K562 (cell line): ENCODE measurements around the gene DCHS2. TPM values are rescaled to one million over a fixed set of nuclear protein-coding genes. Genes with fewer than 3 reads are reported as not detected.
A peak's percentile ranks its signal among the peaks of the same experiment; 100 is the strongest.

Experiments
- ATAC-seq: fragments of 200-7000 bp; cut with Tn5 transposase; 3 replicates; pipeline ENCODE4 v1.9.1; 2020; ENCODE audit warnings: moderate library complexity
- BruUV-seq: library from RNA; stranded (reverse); fragments of 400-500 nt; replicated peaks from 2 replicates; lab custom pipeline; 2021; lab: Mats Ljungman, UMichigan
- CTCF ChIA-PET: fragments of 300-600 bp; formaldehyde crosslinking; extraction: SDS; loops from one replicate; lab custom pipeline; 2021; ENCODE audit warnings: low intra/inter-chr PET ratio; lab: Yijun Ruan, JAX
- POLR2A ChIA-PET: fragments of 300-600, 350-650 bp; sonication (Branson Sonifier 250); formaldehyde crosslinking; extraction: SDS; loops from one replicate; lab custom pipeline; 2021; ENCODE audit warnings: antibody characterized with exemption, inconsistent platforms; lab: Yijun Ruan, JAX
- DNase-seq, 4 experiments: peaks; one replicate each; pipeline versions ENCODE4 v3.0.0 to v3.0.0-alpha.2; 2011 to 2018; ENCODE audit warnings: low spot score in 3 of 4, mixed read lengths in 3 of 4; ENCODE audit errors: extremely low read depth in 1 of 4
- FAIRE-seq: peaks from 2 replicates; lab custom pipeline; 2011; peaks lifted over from hg19 to GRCh38; lab: Jason Lieb, UNC
- H2AFZ ChIP-seq: 2 replicates; pipeline ENCODE4 v1.6.0; 2011; ENCODE audit warnings: low read depth, low read length, control low read depth, inconsistent platforms
- H3K27ac ChIP-seq: fragments of 200-600 bp; 3 replicates; pipeline ENCODE4 v1.8.0; 2011; ENCODE audit warnings: low read depth, mild to moderate bottlenecking, control low read depth, inconsistent platforms, low read length, moderate library complexity, mixed read lengths; ENCODE audit errors: extremely low read depth
- H3K27me3 ChIP-seq, 2 experiments: fragments of 300-600 bp in 1 of 2; 2 replicates in 1 of 2; 3 replicates in 1 of 2; pipeline versions ENCODE4 v1.6.0 to v1.8.0; 2011; ENCODE audit warnings: inconsistent platforms in 2 of 2, low read length in 2 of 2, mild to moderate bottlenecking in 1 of 2, mixed read lengths in 1 of 2, moderate library complexity in 1 of 2; ENCODE audit not compliant: control insufficient read depth in 2 of 2, insufficient read depth in 2 of 2
- H3K36me3 ChIP-seq: fragments of 300-600 bp; 3 replicates; pipeline ENCODE4 v1.8.0; 2011; ENCODE audit warnings: mild to moderate bottlenecking, low read length, inconsistent platforms; ENCODE audit not compliant: control insufficient read depth, insufficient read depth
- H3K4me1 ChIP-seq, 2 experiments: fragments of 200-600 bp in 1 of 2; replicated peaks in 1 of 2; 2 replicates in 1 of 2; 3 replicates in 1 of 2; pipeline versions ENCODE4 v1.5.1 to v1.8.0; 2011; ENCODE audit warnings: inconsistent platforms in 2 of 2, low read length in 2 of 2, mild to moderate bottlenecking in 1 of 2, mixed read lengths in 1 of 2, moderate library complexity in 1 of 2; ENCODE audit not compliant: control insufficient read depth in 2 of 2, insufficient read depth in 2 of 2
- H3K4me2 ChIP-seq: 2 replicates; pipeline ENCODE4 v1.6.1; 2011; ENCODE audit warnings: low read length, control low read depth, inconsistent platforms, mixed read lengths; ENCODE audit not compliant: insufficient read depth
- H3K4me3 ChIP-seq: fragments of 200-600 bp; sonication (generic), shearing (Covaris generic); 2 replicates; pipeline ENCODE4 v1.5.1; 2016; ENCODE audit warnings: control low read depth, inconsistent platforms
- H3K79me2 ChIP-seq: fragments of 200-600 bp; 3 replicates; pipeline ENCODE4 v1.8.0; 2011; ENCODE audit warnings: low read length, inconsistent platforms; ENCODE audit not compliant: control insufficient read depth, insufficient read depth
- H3K9ac ChIP-seq, 2 experiments: 2 replicates each; pipeline versions ENCODE4 v1.6.0 to v1.6.1; 2011; ENCODE audit warnings: low read depth in 2 of 2, low read length in 2 of 2, control low read depth in 1 of 2, inconsistent platforms in 1 of 2, mild to moderate bottlenecking in 1 of 2, mixed read lengths in 1 of 2; ENCODE audit not compliant: insufficient read depth in 1 of 2
- H3K9me1 ChIP-seq: one replicate; pipeline ENCODE4 v1.6.0; 2011; ENCODE audit warnings: inconsistent platforms, mild to moderate bottlenecking, low read length, moderate library complexity; ENCODE audit not compliant: control insufficient read depth, insufficient read depth
- H3K9me3 ChIP-seq: replicated peaks from 2 replicates; pipeline ENCODE4 v1.5.1; 2011; ENCODE audit warnings: low read depth, low read length, inconsistent platforms; ENCODE audit not compliant: control insufficient read depth, insufficient read depth
- H4K20me1 ChIP-seq: replicated peaks from 2 replicates; pipeline ENCODE4 v1.6.1; 2011; ENCODE audit warnings: low read length, inconsistent platforms, mixed read lengths; ENCODE audit not compliant: control insufficient read depth, insufficient read depth
- ASH1L ChIP-seq: fragments of 450-650 bp; IDR thresholded peaks from 2 replicates; pipeline ENCODE4 v1.6.1; 2018; ENCODE audit warnings: borderline replicate concordance, mild to moderate bottlenecking, low read depth; ENCODE audit not compliant: partially characterized antibody
- BDP1 ChIP-seq: IDR thresholded peaks from 3 replicates; pipeline ENCODE4 v1.6.1; 2011; ENCODE audit not compliant: insufficient read length, insufficient read depth
- FOXA1 ChIP-seq: fragments of 450-650 bp; IDR thresholded peaks from 2 replicates; pipeline ENCODE4 v1.6.1; 2016; ENCODE audit warnings: mild to moderate bottlenecking, borderline replicate concordance
- HEY1 ChIP-seq: fragments of 250-450 bp; sonication (Bioruptor Pico); IDR thresholded peaks from 2 replicates; pipeline ENCODE4 v1.5.0; 2020; ENCODE audit warnings: mild to moderate bottlenecking, moderate library complexity, borderline replicate concordance
- POU5F1 ChIP-seq: fragments of 150-350 bp; IDR thresholded peaks from 2 replicates; pipeline ENCODE4 v1.6.1; 2014; ENCODE audit warnings: borderline replicate concordance, low read length, low read depth, mild to moderate bottlenecking; ENCODE audit not compliant: partially characterized antibody
- RBM39 ChIP-seq: fragments of 200-400 bp; formaldehyde crosslinking; optimal IDR thresholded peaks from 2 replicates; pipeline ENCODE3; 2018; ENCODE audit warnings: low read depth, low read length
- TAL1 ChIP-seq: fragments of 450-650 bp; IDR thresholded peaks from 2 replicates; pipeline ENCODE4 v1.6.1; 2016; ENCODE audit warnings: mild to moderate bottlenecking
- TCF3 ChIP-seq: sonication (generic); formaldehyde crosslinking; IDR thresholded peaks from 2 replicates; pipeline ENCODE4 v1.4.0; 2020; ENCODE audit warnings: mild to moderate bottlenecking, missing genetic modification reagents
- ZNF586 ChIP-seq: fragments of 450-650 bp; formaldehyde crosslinking; conservative IDR thresholded peaks from 2 replicates; pipeline ENCODE4 v1.4.0; 2020; ENCODE audit warnings: mild to moderate bottlenecking, moderate library complexity
- ZNF76 ChIP-seq: fragments of 250-450 bp; sonication (Bioruptor Pico); IDR thresholded peaks from 2 replicates; pipeline ENCODE4 v1.4.0; 2020; ENCODE audit warnings: mild to moderate bottlenecking, moderate library complexity, borderline replicate concordance
- WGBS: fragments of 100-300 bp; shearing (Covaris generic); methylation state at CpG from one replicate; pipeline ENCODE4 v1.1.6; 2016; ENCODE audit warnings: low coverage, mixed read lengths; ENCODE audit not compliant: insufficient coverage; ENCODE audit errors: missing lambda C conversion rate; 5-methylcytosine and 5-hydroxymethylcytosine counted together
- in situ Hi-C: fragments of 300-500 bp; cut with MboI; formaldehyde crosslinking; loops from 4 replicates; pipeline ENCODE4 v1.15.0; 2018; ENCODE audit warnings: inconsistent platforms, mixed read lengths
- intact Hi-C: fragments of 100-400 bp; cut with micrococcal nuclease; formaldehyde crosslinking; loops from 2 replicates; pipeline ENCODE4 v1.14.2; 2022
- polyA plus RNA-seq, 8 experiments: library from polyadenylated mRNA; depleted of rRNA in 4 of 8; stranded (reverse) in 5 of 8; unstranded in 3 of 8; fragments of >200 nt; fragmentation: Nextera tagmentation in 2 of 8; fragmentation: Illumina TruSeq in 1 of 8; extraction: Ambion mirVana in 2 of 8; extraction: Trizol in 1 of 8; gene quantifications; 2 replicates each; pipeline versions ENCODE4 v1.2.1 to v1.2.3, GENCODE V29; 2011 to 2014; ENCODE audit warnings: inconsistent platforms in 1 of 8, missing spikeins in 1 of 8
- total RNA-seq, 7 experiments: library from RNA; depleted of rRNA in 6 of 7; stranded (reverse); fragments of >200 nt in 6 of 7; fragmentation: Illumina TruSeq in 2 of 7; extraction: Trizol in 2 of 7; gene quantifications; 2 replicates each; pipeline versions ENCODE4 v1.2.1 to v1.2.3, GENCODE V29; 2011 to 2021; ENCODE audit warnings: low replicate concordance in 1 of 7
- TF ChIP-seq, protein P1 (sequence below): sonication (generic); formaldehyde crosslinking; IDR thresholded peaks from 2 replicates; pipeline ENCODE4 v1.8.1; 2023; ENCODE audit warnings: mild to moderate bottlenecking, missing genetic modification reagents
- TF ChIP-seq, protein P2 (sequence below): fragments of 450-650 bp; IDR thresholded peaks from 2 replicates; pipeline ENCODE4 v1.6.1; 2016; ENCODE audit warnings: mild to moderate bottlenecking

The DCHS2 gene
- total and polyA plus RNA-seq, 9 of the 15 experiments (the other 6 are each of a cell fraction or from before 2014, with no cell fraction given): 0.49 to 7.1 (median 5.3) TPM

DNA sequence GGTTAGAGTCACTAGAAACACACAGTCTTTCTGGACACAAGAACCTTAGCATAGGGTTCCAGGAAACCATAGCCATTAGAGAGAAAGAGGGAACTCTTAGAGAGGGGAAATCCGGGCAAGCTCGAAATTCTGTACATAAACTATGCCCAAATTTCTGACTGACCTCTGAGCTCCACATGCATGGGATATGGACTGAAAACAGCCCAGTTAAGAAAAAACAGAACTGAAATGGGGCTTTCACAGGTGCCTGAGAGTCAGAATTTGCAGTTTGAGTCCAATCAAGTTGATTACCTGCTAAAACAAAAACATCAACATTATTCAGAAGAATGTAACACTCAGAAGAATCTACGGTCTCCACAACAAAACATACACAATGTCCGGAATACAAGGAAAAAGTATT, 13.1 kb downstream of the DCHS2 start (continued):
- TF ChIP-seq ZNF76 (CRISPR knock-in tag) (no peak), HEY1 (CRISPR knock-in tag) (no peak), RBM39 (no peak), BDP1 (no peak), TCF3 (CRISPR knock-in tag) (no peak), ASH1L (no peak)
- TF ChIP-seq, protein P1, sequence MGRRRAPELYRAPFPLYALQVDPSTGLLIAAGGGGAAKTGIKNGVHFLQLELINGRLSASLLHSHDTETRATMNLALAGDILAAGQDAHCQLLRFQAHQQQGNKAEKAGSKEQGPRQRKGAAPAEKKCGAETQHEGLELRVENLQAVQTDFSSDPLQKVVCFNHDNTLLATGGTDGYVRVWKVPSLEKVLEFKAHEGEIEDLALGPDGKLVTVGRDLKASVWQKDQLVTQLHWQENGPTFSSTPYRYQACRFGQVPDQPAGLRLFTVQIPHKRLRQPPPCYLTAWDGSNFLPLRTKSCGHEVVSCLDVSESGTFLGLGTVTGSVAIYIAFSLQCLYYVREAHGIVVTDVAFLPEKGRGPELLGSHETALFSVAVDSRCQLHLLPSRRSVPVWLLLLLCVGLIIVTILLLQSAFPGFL (CRISPR knock-in tag): no peak

DNA sequence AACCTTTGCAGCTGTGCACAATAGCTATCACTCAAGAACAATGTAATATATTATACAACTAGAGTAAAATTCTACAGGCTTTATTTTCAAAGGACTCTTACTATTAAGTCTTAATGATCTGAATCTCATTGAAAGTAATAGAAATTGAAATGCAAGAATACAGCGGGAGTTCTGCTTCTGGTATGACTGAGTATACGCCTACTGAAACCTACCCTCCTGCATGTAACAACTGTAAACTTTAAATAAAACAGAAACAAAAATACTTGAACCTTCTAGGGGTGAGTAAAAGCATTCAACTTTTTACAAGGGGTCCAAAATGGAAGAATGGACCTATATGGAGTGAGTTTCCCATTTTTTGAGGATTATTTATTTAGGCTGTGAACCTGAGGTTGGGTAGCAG, 13.5 kb downstream of the DCHS2 start:
- ChIA-PET CTCF (no interaction called here), POLR2A (interaction anchor here (0.6 to 1.3 kb wide), 3 partner anchors 9 to 22 kb away, joined by 3 read pairs; no protein-coding TSS in a partner anchor)
- Histone ChIP-seq H3K9ac (no peak overlapping the region; a peak in 1 of 4 replicates), H3K4me2 (no peak overlapping the region), H3K79me2 (no peaks in the 10 kb centered on the region), H3K36me3 (no peaks in the 10 kb centered on the region), H3K27me3 (no peaks in the 10 kb centered on the region), H3K4me1 (peaks cover 6 to 30% of the 10 kb centered on the region in 2 experiments; a peak in 4 of 5 replicates), H4K20me1 (no peaks in the 10 kb centered on the region), H3K27ac (0 out of 3 replicates have a peak overlapping the region, but pooled peaks have one; percentile 7), H3K4me3 (no peak overlapping the region), H3K9me3 (no peaks in the 10 kb centered on the region), H3K9me1 (no peaks in the 10 kb centered on the region), H2AFZ (peak overlapping the region; percentile 55; the same call in 1 of the 2 replicates)
- intact Hi-C loops (no loop called here), in situ Hi-C loops (no loop called here)
- no peak for FAIRE-seq
- 73% methylated on average over 2 of the region's 2 CpGs for WGBS
- ATAC-seq: no peak
- DNase-seq: no peak
- BruUV-seq: no TSS peak
- TF ChIP-seq ZNF586 (CRISPR knock-in tag) (no peak), TAL1 (no peak), FOXA1 (no peak), POU5F1 (no peak)
- TF ChIP-seq, protein P2, sequence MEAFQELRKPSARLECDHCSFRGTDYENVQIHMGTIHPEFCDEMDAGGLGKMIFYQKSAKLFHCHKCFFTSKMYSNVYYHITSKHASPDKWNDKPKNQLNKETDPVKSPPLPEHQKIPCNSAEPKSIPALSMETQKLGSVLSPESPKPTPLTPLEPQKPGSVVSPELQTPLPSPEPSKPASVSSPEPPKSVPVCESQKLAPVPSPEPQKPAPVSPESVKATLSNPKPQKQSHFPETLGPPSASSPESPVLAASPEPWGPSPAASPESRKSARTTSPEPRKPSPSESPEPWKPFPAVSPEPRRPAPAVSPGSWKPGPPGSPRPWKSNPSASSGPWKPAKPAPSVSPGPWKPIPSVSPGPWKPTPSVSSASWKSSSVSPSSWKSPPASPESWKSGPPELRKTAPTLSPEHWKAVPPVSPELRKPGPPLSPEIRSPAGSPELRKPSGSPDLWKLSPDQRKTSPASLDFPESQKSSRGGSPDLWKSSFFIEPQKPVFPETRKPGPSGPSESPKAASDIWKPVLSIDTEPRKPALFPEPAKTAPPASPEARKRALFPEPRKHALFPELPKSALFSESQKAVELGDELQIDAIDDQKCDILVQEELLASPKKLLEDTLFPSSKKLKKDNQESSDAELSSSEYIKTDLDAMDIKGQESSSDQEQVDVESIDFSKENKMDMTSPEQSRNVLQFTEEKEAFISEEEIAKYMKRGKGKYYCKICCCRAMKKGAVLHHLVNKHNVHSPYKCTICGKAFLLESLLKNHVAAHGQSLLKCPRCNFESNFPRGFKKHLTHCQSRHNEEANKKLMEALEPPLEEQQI: no peak
